Neural cell (in vitro differentiated cells): ENCODE data around the gene GADL1.

Experiments used
- CTCF ChIP-seq: fragments of 450-650 bp; IDR thresholded peaks from 2 replicates; pipeline ENCODE4 v1.5.1; 2014; ENCODE audit warnings: antibody characterized with exemption, mild to moderate bottlenecking, moderate library complexity; ENCODE audit not compliant: poor library complexity, severe bottlenecking
- POLR2AphosphoS5 ChIP-seq: IDR thresholded peaks from 2 replicates; pipeline ENCODE4 v1.6.1; 2012
- RAD21 ChIP-seq: fragments of 450-650 bp; conservative IDR thresholded peaks from 2 replicates; pipeline ENCODE4 v1.6.1; 2014; ENCODE audit warnings: antibody characterized with exemption, mild to moderate bottlenecking, moderate library complexity
- REST ChIP-seq: IDR thresholded peaks from 2 replicates; pipeline ENCODE4 v1.6.1; 2012; ENCODE audit warnings: borderline replicate concordance
- SMC3 ChIP-seq: fragments of 450-650 bp; conservative IDR thresholded peaks from 2 replicates; pipeline ENCODE4 v1.6.1; 2014; ENCODE audit warnings: antibody characterized with exemption, mild to moderate bottlenecking, moderate library complexity; ENCODE audit not compliant: poor library complexity

GRCh38 chr3:30847592-30847991 is 46.9 kb downstream of the GADL1 start:
- TF ChIP-seq CTCF (no peak), SMC3 (no peak), REST (no peak), POLR2AphosphoS5 (no peak), RAD21 (no peak)
